Activated naive CD8-positive, alpha-beta T cell treated with anti-CD3 and anti-CD28 coated beads, Interleukin-2, amount 10 ng/mL, durations not matched to agents 7 days and 5 days (primary cell): ENCODE measurements around the gene CSGALNACT2. TPM values are rescaled to one million over a fixed set of nuclear protein-coding genes. Genes with fewer than 3 reads are reported as not detected.

Experiments
- ATAC-seq: fragments of 150-1000 bp; cut with Tn5 transposase; one replicate; pipeline ENCODE4 v1.10.0; 2021; ENCODE audit warnings: low read depth, moderate library complexity
- POLR2A ChIA-PET: fragments of 350-600 bp; sonication (Branson Sonifier 250); formaldehyde crosslinking; loops from one replicate; lab custom pipeline; 2021; ENCODE audit warnings: antibody characterized with exemption; lab: Charles Lee
- DNase-seq: peaks from one replicate; pipeline ENCODE4 v3.0.0; 2021
- H3K27ac Mint-ChIP-seq: one replicate; pipeline ENCODE4 v1.8.0; 2022; ENCODE audit warnings: mild to moderate bottlenecking, mixed read lengths
- H3K27me3 Mint-ChIP-seq: one replicate; pipeline ENCODE4 v1.8.0; 2022; ENCODE audit warnings: mild to moderate bottlenecking, moderate library complexity, mixed read lengths
- H3K36me3 Mint-ChIP-seq: one replicate; pipeline ENCODE4 v1.8.0; 2021; ENCODE audit warnings: mild to moderate bottlenecking, mixed read lengths
- H3K4me1 Mint-ChIP-seq: one replicate; pipeline ENCODE4 v1.8.0; 2021; ENCODE audit warnings: mixed read lengths
- H3K4me3 Mint-ChIP-seq: one replicate; pipeline ENCODE4 v1.8.0; 2022; ENCODE audit warnings: mild to moderate bottlenecking, moderate library complexity, mixed read lengths
- H3K9me3 Mint-ChIP-seq: one replicate; pipeline ENCODE4 v1.8.0; 2021; ENCODE audit warnings: mixed read lengths
- total RNA-seq, 2 experiments: library from RNA; stranded (reverse); gene quantifications; one replicate each; pipeline ENCODE4 v1.2.3, GENCODE V29; 2021

Gene CSGALNACT2
- total RNA-seq, 2 experiments from 2014 or later, result 37.2 to 39.5 TPM

- Mint-ChIP-seq H3K27ac (peak overlapping the region; percentile 13), H3K27me3 (peaks cover 30% of the 10 kb centered on the region), H3K36me3 (no peaks in the 10 kb centered on the region), H3K4me1 (peaks cover 34% of the 10 kb centered on the region), H3K4me3 (no peak overlapping the region), H3K9me3 (no peaks in the 10 kb centered on the region)
- peak; percentile 28 for DNase-seq
- POLR2A ChIA-PET, result interaction anchor here (1.3 kb wide), 1 partner anchor 106 kb away, joined by 3 read pairs; no protein-coding TSS in a partner anchor
- ATAC-seq, result no peak
Observed at GRCh38 chr10:43226851-43227845, 88.9 kb downstream of the CSGALNACT2 start.

DNA sequence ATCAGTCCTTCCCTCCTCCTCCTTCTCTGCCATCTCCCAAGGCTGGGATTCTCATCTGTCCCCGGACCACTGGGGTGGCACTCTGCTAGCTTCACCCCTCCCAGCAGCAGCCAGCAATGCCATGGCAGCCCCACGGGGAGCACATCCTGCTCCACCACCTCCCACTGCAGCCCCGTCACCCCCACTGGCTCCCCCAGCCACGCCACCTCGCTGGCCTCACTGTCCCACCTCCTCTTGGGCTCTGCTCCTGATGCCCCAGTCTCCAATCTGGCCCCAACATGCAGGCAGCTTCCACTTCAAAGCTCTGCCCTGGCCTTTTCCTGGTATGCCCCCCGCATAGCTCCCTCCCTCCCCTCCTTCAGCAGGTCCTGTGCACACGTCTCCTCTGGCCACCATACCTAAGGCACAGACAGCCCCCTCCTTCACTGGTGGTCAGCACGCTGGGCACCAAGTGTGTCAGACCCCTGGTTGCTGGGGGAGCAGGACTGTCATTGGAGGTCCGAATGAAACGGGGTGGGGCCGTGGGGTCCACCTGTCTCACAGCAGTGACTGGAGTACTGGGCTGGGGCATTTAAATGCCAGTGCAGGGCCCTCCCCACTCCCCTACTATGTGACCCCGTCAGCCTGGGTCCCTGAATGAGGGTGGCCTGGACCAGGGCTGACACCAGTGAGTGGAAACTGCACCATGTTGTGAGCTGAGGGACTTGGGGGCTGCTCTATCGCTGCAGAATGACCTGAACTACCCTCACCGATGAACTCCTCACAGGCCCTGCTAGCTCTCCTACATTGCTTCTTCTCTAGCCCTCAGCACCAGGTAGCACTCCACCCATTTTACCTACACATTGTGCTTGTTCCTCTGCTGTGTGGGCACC lies 89.9 kb downstream of the CSGALNACT2 start:
- DNase-seq (peak; percentile 54), ATAC-seq (no peak)
- Mint-ChIP-seq H3K27ac (no peak overlapping the region), H3K27me3 (peaks cover 30% of the 10 kb centered on the region), H3K4me3 (peak overlapping the region; percentile 83), H3K4me1 (peaks cover 36% of the 10 kb centered on the region), H3K9me3 (no peaks in the 10 kb centered on the region), H3K36me3 (no peaks in the 10 kb centered on the region)
- POLR2A ChIA-PET, result interaction anchor here (1.3 kb wide), 1 partner anchor 107 kb away, joined by 3 read pairs; no protein-coding TSS in a partner anchor

DNA sequence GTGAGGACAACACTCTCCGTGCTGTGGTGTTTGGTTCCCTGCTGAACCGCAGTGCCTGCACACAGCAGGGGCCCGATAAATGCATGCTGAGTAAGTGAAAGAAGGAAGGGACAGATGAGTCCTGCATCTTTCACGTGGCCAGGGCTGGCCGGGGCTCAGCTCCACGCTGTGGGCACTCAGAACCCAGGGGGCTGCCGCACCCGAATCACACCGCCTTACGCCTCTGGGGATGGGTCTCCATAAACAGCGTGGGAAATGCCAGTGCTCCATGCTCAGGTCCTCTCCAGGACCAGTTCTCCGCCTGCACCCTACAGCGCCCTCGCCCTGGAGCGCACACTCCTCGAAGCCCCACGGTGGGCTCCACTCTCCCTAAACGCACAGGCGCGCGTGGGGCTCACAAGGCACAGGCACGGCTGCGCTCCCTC lies 90.5 kb downstream of the CSGALNACT2 start:
- POLR2A ChIA-PET, result interaction anchor here (1.3 kb wide), 1 partner anchor 107 kb away, joined by 3 read pairs; no protein-coding TSS in a partner anchor
- Mint-ChIP-seq H3K4me1 (peaks cover 36% of the 10 kb centered on the region), H3K36me3 (no peaks in the 10 kb centered on the region), H3K27me3 (peaks cover 27% of the 10 kb centered on the region), H3K9me3 (no peaks in the 10 kb centered on the region), H3K27ac (peak overlapping the region; percentile 74), H3K4me3 (peak overlapping the region; percentile 83)
- DNase-seq (no peak), ATAC-seq (peak; percentile 8)

GRCh38 chr10:43229208-43230061 lies 91.2 kb downstream of the CSGALNACT2 start:
- Mint-ChIP-seq H3K9me3 (no peaks in the 10 kb centered on the region), H3K4me1 (peaks cover 36% of the 10 kb centered on the region), H3K27ac (peak overlapping the region; percentile 74), H3K36me3 (no peaks in the 10 kb centered on the region), H3K4me3 (peak overlapping the region; percentile 83), H3K27me3 (peaks cover 27% of the 10 kb centered on the region)
- ATAC-seq (peak; percentile 39), DNase-seq (peak; percentile 75)
- POLR2A ChIA-PET, result interaction anchor here (1.0 kb wide), 1 partner anchor 91 kb away, joined by 4 read pairs; the partner anchor contains the start of gene CSGALNACT2

DNA sequence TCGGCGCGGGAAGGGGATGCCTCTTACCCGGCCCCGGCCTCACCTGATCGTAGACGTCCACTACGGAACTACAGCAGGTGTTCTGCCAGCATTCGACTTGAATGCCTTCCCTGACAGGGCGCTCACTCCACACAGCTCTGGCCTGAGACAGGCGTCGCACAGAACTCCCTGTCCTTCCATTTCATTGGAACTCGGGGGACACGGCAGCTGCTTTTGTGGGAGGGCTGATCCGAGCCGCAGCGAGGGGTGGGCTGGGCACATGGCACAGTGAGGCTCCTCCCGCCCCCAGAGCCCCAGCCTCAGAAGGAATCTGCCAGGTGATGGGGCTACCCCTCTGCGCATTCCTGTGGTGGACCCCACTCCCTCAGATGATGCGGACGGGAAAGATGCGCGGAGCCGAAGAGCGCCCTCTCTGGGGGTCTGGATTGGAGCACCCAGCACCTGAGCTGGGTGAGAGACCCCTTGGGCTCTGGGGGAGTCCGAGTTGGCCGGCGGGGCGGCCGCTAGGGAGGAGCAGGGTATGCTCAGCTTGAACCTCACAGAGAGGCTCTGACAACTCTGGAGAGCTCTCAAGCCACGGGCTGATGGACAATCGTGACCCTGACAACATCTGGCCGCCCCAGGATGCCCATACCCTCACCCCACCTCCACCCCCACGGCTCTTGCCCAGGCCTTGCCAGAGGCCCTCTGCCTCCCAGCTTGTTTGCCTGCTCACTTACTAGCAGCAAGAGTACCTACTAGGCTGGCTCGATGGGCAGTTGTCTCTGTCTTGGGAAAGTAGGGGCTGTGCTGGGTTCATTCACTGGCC lies 92.1 kb downstream of the CSGALNACT2 start:
- Mint-ChIP-seq H3K4me1 (peaks cover 32% of the 10 kb centered on the region), H3K9me3 (no peaks in the 10 kb centered on the region)
- peak; percentile 35 for DNase-seq

DNA sequence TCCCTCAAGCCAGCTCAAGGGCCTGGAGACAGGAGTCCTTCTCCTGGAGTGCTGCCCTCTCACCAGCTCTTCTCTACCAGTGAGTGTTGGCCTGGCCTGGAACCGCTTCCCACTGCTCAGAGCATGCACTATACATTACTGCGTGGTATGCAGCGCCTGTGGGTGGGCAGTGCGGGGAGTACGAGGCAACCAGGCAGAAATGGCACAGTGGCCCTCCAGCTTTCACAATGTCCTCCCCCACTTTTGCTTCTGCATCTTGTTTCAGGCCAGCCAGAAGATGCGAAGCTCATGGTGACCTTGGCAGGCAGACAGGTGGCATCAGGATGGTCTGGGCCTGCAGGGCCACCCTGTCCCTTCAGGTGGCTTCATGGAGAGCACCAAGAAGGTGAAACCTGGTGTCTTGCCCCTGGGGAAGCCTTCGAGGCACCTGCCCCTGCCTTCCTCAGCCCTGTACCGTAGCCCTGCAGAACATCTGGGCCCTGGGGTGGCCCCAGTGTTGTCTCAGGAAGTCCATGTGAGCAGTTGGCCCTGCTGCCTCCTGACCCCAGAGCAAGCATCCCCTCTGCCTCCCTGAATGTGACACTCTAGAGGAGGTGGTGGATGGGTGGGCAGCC lies 92.8 kb downstream of the CSGALNACT2 start:
- Mint-ChIP-seq H3K27ac (peak overlapping the region; percentile 70), H3K4me1 (peaks cover 32% of the 10 kb centered on the region), H3K27me3 (peaks cover 16% of the 10 kb centered on the region), H3K36me3 (no peaks in the 10 kb centered on the region), H3K4me3 (peak overlapping the region; percentile 52), H3K9me3 (no peaks in the 10 kb centered on the region)
- POLR2A ChIA-PET, result interaction anchor here (1.1 kb wide), 1 partner anchor 39 kb away, joined by 3 read pairs; no protein-coding TSS in a partner anchor
- DNase-seq, result no peak
- ATAC-seq, result peak; percentile 31

More for the DNA sequence above, 92.1 kb downstream of the CSGALNACT2 start:
- no peak for ATAC-seq
- POLR2A ChIA-PET, result interaction anchor here (1.0 to 1.1 kb wide), 2 partner anchors 39 to 92 kb away, joined by 3 to 4 read pairs; partner anchors contain the start of gene CSGALNACT2
- peak overlapping the region; percentile 52 for H3K4me3 Mint-ChIP-seq
- no peak overlapping the region for H3K27ac Mint-ChIP-seq
- no peaks in the 10 kb centered on the region for H3K36me3 Mint-ChIP-seq
- peaks cover 21% of the 10 kb centered on the region for H3K27me3 Mint-ChIP-seq

DNA sequence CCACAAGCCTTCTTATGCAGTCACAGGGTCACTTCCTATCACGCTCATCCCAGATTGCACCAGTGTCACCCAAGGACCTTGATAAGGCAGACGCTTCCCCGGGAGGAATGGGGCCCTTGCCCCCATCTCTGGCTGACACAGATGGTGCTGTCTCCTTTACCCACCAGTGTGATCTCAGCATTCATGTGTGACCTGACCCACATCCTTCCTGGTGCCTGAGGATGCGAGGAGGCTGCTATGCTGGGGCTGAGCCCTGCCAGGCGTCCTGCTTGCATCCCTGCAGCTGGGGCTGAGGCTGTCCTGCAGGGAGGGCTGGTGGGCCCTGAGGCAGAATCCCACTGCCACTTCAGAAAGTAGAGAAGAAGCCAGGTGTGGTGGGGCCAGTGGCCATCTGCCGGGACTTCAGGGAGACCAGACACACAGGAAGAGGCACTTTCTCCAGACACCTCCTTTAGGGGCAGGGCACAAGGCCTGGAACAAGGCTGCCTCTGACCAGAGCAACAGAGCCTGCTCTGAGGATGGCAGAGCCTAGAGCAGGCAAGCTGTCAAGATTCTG lies 93.4 kb downstream of the CSGALNACT2 start:
- POLR2A ChIA-PET, result interaction anchor here (1.4 kb wide), 1 partner anchor 92 kb away, joined by 3 read pairs; no protein-coding TSS in a partner anchor
- peak; percentile 68 for DNase-seq
- Mint-ChIP-seq H3K9me3 (no peaks in the 10 kb centered on the region), H3K27ac (peak overlapping the region; percentile 70), H3K27me3 (peaks cover 16% of the 10 kb centered on the region), H3K4me1 (peaks cover 31% of the 10 kb centered on the region), H3K36me3 (no peaks in the 10 kb centered on the region), H3K4me3 (peak overlapping the region; percentile 52)
- peak; percentile 83 for ATAC-seq

DNA sequence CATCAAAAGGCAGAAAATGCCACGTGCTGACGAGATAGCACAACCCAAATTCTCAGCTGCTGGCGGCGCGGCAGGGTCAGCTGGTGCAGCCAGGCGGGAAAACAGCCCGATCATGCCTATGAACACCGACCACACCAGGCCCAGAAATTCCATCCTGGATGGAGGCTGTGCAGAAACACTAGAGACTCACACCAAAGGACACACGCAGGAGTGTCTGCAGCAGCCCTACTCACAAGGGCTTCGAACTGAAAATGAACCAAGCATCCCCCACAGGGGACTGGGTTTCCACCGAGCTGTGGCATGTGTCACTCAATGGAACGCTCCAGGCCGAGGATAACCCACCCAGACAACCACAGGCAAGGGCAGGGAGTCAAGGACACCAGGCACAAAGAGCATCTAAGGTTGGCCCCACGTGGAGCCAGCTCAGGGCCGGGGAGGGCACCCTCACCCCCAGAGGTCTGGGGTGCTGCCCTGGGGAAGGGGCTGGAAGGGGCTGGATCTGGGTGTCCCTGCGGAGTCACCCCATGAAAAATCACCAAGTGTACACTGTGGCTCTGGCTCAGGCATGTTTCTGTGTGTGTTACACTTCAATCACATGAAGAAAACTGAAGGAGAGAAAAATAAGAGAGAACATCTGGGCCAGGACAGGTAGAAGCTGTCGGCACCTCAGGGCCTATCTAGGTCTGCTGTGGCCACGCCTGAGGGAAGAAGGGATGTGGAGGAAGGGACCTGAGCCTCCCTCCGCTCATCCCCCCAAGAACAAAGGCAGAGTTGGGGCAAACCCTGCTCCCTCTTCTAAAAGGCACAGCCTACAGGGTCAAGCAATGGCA lies 95.6 kb downstream of the CSGALNACT2 start:
- no peaks in the 10 kb centered on the region for H3K9me3 Mint-ChIP-seq
- peak; percentile 15 for DNase-seq
- POLR2A ChIA-PET, result no interaction called here

GRCh38 chr10:43234471-43235041 lies 96.3 kb downstream of the CSGALNACT2 start:
- Mint-ChIP-seq H3K4me3 (no peak overlapping the region), H3K27ac (no peak overlapping the region), H3K9me3 (peaks cover 4% of the 10 kb centered on the region), H3K27me3 (peaks cover 9% of the 10 kb centered on the region), H3K4me1 (peaks cover 15% of the 10 kb centered on the region), H3K36me3 (no peaks in the 10 kb centered on the region)
- DNase-seq (peak; percentile 21), ATAC-seq (no peak)
- POLR2A ChIA-PET, result no interaction called here

More for the DNA sequence above, 95.6 kb downstream of the CSGALNACT2 start:
- H3K4me1 Mint-ChIP-seq, result peaks cover 19% of the 10 kb centered on the region
- peaks cover 9% of the 10 kb centered on the region for H3K27me3 Mint-ChIP-seq
- no peak overlapping the region for H3K4me3 Mint-ChIP-seq
- no peak for ATAC-seq
- no peaks in the 10 kb centered on the region for H3K36me3 Mint-ChIP-seq
- H3K27ac Mint-ChIP-seq, result no peak overlapping the region
